ENCODE measurements around the gene PPP1R12A.
"Not testable (repeated sequence)": the region's sequence is repeated elsewhere in the genome, so short reads cannot be mapped to it uniquely, and the experiment has no call there.

PPP1R12A gene

GRCh38 chr12:79835377-79835843 lies 99.5 kb downstream of the PPP1R12A start:
- DNase-seq, result no peak

- no peak for DNase-seq
Measured at GRCh38 chr12:79834712-79835376, 100.1 kb downstream of the PPP1R12A start.

DNA sequence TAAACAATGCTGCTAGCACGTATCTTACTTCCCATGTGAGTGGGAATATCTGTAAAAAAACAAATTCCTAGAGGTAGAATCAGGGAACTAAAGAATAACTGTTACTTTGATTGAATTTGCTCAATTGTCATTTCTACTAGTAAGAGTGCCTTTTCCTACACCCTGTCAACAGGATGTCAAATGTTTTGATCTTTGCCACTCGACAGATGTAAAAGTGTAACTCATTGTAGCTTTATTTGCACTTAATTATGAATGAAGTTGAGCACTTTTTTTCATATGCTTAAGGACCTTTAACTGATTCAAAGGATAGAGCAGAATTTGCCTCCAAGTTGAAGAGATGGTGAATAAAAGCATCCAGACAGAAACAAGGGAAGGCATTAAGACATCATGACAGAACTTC lies 104.5 kb downstream of the PPP1R12A start:
- no peak for DNase-seq

GRCh38 chr12:79828924-79829323 lies 106.0 kb downstream of the PPP1R12A start:
- no peak for DNase-seq

GRCh38 chr12:79827484-79827883 lies 107.4 kb downstream of the PPP1R12A start:
- DNase-seq, result no peak

GRCh38 chr12:79826267-79827128 lies 108.4 kb downstream of the PPP1R12A start:
- no peak for DNase-seq

DNA sequence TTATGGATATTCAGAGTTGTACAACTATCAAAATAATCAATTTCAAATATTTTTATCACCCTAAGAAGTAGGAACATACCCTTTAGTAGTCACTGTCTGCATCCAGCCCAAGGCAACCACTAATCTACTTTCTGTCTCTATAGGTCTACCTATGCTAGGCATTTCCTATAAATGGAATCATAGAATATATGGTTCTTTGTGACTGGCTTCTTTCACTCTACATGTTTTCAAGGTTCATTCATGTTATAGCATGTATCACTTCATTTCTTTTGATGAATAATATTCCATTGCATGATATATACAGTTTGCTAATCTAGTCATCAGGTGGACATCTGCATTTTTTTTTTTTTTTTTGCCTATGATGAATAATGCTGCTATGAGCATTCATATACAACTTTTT lies 112.4 kb downstream of the PPP1R12A start:
- DNase-seq, result no peak

DNA sequence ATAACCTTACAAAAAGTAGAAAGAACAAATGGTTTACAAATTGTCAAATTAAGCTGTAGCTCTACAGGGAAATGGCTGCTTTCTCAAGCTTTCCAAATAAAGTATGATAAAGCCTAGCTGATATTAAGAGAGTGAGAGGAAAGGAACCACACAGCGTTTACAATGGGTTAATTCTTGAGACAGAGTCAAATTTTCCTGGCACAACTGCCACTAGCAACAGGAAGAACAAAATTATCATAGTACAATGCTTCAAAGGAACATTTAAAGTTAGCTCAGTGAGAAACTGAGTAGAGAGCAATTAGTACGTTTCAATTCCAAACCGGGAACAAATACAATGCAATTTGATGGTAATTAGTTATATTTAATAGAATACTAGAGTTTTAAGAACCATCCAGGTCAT lies 116.0 kb downstream of the PPP1R12A start:
- no peak for DNase-seq

DNA sequence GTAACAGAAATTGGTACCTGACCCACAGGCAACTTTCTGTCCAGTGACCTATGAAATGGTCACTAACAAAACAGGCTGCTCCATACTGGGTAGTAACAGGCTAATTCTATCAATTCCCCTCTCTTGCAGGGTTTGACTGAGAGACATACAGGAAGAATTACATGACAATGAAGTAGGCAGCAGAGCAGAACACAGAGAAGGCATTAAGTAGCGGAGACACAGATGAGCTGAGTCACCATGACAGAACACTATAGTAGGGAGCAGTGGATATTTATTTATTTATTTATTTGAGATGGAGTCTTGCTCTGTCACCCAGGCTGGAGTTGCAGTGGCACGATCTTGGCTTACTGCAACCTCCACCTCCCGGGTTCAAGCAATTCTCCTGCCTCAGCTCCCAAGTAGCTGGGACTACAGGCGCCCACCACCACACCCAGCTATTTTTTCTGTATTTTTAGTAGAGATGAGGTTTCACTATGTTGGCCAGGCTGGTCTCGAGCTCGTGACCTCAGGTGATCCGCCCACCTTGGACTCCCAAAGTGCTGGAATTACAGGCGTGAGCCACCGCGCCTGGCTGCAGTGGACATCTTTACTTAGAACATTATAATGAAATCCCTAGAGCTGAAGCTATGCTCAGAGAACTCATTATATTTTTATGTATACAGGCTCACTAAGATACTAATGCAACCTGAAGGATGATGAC lies 150.4 kb downstream of the PPP1R12A start:
- DNase-seq, result not testable (repeated sequence)

DNA sequence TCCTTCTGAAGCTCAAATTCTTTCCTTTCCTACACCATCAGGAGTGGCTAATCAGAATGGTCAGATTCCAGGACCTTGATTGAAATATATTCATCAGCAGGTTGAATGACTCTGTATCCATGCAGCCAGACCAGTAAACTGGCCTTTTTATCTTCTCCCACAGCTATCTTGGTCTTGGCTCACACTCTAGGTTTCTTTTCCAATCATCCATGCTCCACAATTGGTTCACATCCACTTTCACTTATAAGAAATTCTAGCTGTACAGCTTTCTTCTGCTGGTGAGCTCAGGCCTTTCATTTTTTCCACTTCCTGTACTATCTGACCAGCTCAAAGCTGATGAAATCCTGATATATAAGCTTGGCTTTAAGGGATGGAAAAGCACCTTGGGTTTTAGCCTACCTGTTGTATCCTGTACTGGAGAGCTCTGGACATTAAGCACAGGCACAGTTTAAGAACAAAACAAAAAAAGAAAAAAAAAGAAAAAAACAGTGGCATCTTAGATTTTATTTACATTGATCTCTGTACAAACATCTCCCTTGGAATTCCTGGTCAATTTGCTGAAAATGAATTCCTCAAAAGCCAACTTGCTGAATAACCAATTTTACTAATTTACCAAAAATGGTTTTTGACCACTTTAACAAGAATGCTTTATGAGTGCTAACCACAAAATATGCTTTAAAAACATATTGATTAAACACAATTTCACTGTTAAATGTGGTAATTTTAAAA lies 152.6 kb downstream of the PPP1R12A start:
- DNase-seq, result no peak

DNA sequence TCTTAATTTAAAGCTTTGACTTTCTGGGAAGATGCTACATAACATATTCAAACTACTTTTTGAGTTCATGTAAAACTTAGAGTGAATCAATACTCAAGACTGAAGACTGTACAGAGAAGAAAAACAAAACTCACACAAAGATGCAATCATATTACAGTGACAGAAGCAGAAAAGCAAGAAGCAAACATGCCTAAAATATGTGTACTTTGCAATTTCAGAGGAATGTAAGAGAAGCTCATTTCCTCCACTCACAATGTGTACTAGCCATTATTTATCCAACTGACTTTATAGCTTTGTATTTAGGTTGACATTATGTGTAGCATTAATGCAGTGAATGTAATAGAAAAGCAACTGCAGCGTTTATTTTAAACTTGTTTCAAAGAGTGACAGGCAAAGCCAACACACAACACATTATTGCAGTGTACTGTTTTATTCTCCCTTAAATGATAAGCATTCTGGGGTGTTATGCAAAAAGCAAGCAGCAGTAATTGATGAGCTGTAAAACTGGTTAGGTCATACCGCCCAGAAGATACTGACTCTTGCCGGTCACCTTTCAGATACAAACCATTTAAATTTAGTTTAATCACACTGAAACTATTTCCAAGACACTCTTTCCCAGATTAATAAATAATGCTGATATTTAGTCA lies 156.0 kb downstream of the PPP1R12A start:
- no peak for DNase-seq

GRCh38 chr12:79776111-79776510 lies 158.8 kb downstream of the PPP1R12A start:
- DNase-seq, result no peak

GRCh38 chr12:79775355-79776027 lies 159.4 kb downstream of the PPP1R12A start:
- no peak for DNase-seq

DNA sequence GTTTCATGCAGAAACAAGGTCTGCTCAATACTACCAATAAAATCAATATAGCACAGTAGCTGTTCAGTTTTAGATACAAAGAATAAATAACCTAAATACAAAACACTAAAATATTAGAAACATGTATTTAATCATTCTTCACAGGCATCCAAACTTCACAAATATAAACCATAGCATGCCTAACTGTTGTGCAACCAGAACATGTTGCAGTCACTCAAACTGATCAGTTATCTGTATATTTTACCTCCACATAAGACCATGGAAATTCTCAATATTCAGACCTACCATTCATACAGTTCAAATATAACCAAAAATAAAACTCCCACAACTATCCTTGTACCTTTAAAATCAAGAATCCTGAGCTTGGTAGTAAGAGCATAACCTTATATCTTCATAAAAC lies 161.0 kb downstream of the PPP1R12A start:
- no peak for DNase-seq

GRCh38 chr12:79769860-79770485 lies 164.9 kb downstream of the PPP1R12A start:
- no peak for DNase-seq

DNA sequence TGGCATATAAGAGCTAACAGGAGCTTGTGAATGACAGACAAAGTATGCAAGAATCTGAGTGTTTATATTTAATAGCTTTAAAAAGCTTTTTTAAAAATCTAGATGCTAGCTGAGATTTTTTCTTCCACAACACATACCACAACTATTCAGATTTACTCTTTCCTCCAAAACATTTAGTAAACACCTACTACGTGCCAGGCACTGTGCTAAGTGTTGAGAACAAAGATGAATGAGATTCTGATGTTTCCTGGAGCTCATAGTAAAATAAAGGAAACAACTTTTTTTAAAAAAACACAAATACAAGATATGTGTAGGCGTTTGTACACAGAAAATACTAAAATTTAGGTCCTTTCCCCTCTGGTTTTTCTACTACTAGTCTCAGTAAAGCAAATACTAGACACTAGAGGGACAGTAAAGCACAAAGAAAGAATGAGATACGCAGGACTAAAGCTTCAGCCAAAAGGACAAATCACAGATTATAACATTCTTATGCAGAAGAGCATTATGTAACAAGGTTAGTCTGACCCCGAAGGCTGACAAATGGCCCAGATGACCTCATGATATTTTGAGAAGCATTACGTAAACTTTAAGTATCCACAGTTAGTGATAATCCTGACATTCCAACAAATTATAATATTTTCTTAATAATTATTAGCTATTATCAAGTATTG lies 165.6 kb downstream of the PPP1R12A start:
- no peak for DNase-seq

GRCh38 chr12:79766705-79767464 lies 168.0 kb downstream of the PPP1R12A start:
- no peak for DNase-seq

GRCh38 chr12:79765157-79765556 lies 169.7 kb downstream of the PPP1R12A start:
- DNase-seq, result no peak

DNA sequence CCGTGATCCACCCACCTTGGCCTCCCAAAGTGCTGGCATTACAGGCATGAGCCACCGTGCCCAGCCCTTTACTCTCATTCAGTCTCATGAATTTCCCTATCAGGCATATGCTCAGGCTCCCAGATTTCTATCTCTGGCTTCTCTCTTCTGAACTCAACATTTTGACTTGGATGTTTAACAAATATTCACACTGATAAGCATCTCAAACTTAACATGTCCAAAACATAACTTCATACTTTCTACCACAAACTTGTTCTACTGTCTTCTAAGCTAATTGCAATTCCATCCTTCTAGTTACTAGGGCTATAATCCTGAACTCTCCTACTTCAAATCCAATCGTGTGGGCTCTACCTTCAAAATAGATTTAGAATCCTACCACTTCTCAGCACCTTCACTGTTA lies 170.3 kb downstream of the PPP1R12A start:
- no peak for DNase-seq

All from CD4-positive, alpha-beta T cell treated with Interleukin-17A for 1 hour (primary cell).